ENCODE results near the gene ADD3.
"Not testable (repeated sequence)": the region's sequence is repeated elsewhere in the genome, so short reads cannot be mapped to it uniquely, and the experiment has no call there.

ADD3 gene

DNA sequence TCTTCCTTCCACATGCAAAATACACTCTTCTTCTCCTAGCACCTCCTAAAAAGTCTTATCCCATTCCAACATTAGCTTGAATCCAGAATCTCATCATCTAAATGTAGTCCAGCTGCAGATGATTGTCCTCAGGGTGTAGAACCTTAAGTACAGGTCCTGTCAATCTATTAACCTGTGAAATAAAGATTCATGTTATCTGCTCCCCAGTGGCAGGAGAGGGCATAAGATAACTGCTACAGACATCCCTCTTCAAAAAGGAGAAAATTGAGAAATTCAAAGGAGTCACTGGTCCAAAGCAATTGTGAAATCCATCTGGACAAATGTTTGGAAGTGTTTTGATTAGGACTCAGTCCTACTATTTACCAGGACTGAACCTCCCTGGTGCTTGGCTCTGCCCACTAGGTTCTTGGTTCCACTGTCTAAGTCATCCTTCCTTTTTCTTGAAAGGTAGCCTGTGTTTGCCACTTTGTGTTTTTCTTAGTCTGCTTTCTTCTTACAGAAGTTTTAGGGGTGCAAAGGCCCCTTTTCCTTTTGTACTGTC is 96.2 kb downstream of the ADD3 start:
- DNase-seq (ENCODE audit: low read depth) = no peak

DNA sequence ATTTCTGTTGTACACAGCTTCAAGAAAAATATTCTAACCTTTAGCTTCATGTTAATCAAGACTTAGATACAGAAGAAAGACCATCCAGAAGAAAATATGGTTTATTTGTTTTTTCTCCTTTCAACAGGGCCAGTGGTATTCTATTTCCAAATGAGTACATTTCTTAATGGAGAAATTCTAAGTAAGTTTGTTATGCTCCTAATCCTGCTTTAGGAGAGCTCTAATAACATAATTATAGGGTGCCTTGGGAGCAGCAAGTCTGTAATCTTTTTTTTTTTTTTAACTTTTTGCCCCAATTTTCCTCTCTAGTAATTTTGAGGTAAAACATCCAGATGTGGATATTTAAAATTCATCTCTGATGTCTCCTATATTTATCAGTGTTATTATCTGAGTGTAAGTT is 98.1 kb downstream of the ADD3 start:
- DNase-seq (ENCODE audit: low read depth) = no peak

DNA sequence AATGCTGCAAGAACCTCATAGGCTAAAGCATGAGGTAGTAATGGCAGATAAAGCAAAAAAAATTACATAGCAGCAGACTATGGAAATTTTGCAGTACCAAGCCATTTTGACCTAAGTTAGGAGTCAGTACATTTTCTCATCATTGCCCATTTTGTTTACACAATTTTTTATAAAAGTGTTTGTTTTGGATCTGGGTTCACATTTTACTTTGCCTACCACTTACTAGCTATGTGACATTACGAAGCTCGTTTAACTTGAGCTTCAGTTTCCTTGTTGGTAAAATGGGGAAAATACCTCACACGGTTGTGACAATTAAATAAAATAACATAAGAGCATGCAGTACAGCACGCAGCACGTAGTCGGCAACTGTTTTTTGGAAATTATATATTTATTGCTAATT is 99.6 kb downstream of the ADD3 start:
- DNase-seq (ENCODE audit: low read depth) = no peak

- DNase-seq (ENCODE audit: low read depth) = no peak
These were observed 100.1 kb downstream of the ADD3 start for GRCh38 chr10:110107887-110108286.

GRCh38 chr10:110109511-110109910 is 101.7 kb downstream of the ADD3 start:
- no peak for DNase-seq (ENCODE audit: low read depth)

GRCh38 chr10:110110338-110110737 is 102.6 kb downstream of the ADD3 start:
- no peak for DNase-seq (ENCODE audit: low read depth)

GRCh38 chr10:110113670-110114337 is 106.0 kb downstream of the ADD3 start:
- no peak for DNase-seq (ENCODE audit: low read depth)

GRCh38 chr10:110114668-110115067 is 106.9 kb downstream of the ADD3 start:
- DNase-seq (ENCODE audit: low read depth) = not testable (repeated sequence)

DNA sequence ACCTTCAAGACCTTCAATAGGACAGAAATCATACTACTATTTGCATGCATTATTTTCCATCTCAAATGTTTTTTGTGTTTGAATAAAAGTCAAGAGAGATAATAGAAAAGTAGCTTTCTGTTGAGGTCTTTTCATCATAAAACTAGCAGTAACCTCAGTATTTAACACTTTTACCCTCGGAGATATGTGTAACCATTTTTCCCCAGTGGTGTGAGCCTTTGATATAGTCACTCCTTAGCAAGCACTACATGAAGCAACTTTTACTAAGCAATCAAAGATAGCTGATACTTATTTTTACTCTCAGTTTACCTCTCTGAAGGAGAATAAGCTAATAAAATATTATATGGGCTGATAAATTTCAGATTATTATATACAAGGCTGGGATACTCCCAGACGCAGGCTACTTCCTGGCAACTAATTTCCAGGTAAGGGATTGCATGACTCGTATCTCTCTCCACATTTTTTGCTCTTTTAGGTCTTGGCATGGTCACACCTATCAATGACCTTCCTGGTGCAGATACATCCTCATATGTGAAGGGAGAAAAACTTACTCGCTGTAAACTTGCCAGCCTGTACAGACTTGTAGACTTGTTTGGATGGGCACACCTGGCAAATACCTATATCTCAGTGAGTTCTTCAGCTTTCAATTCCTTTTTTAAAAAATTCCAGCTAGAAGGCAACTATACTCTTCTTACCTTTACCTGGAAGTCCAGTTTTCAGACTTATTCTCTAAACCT is 108.2 kb downstream of the ADD3 start:
- DNase-seq (ENCODE audit: low read depth) = no peak

DNA sequence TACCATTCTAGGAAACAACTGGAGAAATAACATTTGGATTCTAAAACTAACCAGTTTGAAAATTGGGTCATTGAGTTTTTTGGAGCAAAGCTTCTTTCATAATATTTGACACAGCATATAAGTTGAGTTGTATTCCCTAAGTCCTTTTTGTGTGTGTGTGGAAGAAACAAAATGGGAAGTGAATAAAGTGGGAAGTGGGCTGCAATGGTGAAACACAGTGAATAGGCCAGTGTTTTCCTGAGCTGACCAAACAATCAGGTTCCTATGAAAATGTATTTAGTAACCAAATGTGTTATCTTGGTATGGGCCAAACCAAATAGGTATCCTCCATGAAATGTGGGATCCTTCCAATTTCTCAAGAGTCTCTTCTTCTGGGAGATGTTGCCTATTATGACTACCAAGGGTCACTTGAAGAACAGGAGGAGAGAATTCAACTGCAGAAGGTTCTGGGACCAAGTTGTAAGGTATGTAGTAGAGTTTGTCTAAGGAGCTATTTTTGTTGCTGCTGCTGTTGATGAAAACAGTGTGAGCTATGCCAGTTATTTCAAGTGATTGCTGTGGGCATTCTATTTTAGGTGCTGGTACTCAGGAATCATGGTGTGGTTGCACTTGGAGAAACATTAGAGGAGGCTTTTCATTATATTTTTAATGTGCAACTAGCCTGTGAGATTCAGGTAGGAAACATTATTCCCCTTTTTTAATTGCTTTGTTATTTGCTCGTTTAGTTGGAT is 111.3 kb downstream of the ADD3 start:
- no peak for DNase-seq (ENCODE audit: low read depth)

DNA sequence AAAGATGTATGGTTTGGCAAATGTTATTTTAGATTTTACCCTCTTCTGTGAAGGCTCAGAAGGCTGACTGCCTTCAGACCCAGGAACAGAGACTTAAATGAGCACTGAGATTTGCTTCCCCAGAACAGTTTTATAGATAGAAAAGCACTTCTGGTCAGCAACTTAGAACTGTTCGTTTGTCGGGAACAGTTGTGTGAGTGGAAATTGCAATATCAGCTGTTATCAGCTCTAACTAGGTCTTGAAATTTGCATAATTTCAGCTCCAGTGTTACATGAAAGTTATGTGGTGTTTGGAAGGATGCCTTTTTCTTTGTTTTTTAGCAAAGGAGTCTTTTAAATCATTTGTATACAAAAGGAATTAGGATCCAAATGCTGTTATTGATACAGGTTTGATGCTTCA is 115.8 kb downstream of the ADD3 start:
- DNase-seq (ENCODE audit: low read depth) = no peak

DNA sequence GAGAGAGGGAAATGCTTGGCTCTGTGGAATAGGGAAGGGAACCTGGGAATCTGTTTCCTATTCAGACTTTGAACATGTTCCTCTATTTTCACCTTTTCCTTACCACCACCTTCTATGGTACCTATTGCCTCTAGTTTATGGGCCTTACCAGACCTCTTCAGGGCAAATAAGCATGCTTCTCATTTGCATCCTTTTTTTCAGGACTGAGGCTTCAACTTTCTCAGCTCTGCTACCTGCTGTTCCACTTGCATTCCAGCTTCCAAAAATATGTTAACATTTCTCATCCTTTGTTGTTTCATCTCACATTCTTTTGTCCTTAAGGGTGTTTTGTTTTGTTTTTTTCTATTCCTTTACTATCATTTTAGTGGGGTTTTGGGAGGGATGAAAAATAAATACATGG is 121.7 kb downstream of the ADD3 start:
- DNase-seq (ENCODE audit: low read depth) = no peak

DNA sequence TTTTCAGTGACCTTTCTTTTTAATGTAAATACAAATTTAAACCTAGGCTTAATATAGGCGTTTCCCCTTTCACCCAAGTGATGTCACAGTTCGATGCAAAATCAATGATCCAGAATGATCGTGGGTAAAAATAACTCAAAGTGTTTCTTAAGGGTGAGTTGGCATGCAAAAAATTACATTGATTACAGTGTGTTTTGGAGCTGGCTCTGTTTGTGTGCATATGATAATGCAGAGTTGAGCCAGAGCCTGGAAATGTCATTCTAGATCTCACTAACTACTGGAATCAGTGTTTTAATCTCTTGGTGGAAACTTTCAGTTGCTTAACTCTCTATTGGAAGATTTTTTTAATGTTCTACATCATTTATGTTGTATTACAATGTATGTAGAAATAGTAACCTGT is 127.1 kb downstream of the ADD3 start:
- DNase-seq (ENCODE audit: low read depth) = no peak

- DNase-seq (ENCODE audit: low read depth) = not testable (repeated sequence)
These were observed 128.1 kb downstream of the ADD3 start for GRCh38 chr10:110135836-110136235.

GRCh38 chr10:110137142-110137545 is 129.4 kb downstream of the ADD3 start:
- peak; percentile 79 for DNase-seq (ENCODE audit: low read depth)

- DNase-seq (ENCODE audit: low read depth) = peak; percentile 64
These were observed 130.5 kb downstream of the ADD3 start for GRCh38 chr10:110138197-110138812.

GRCh38 chr10:110141185-110141584 is 133.4 kb downstream of the ADD3 start:
- peak; percentile 69 for DNase-seq (ENCODE audit: low read depth)

DNA sequence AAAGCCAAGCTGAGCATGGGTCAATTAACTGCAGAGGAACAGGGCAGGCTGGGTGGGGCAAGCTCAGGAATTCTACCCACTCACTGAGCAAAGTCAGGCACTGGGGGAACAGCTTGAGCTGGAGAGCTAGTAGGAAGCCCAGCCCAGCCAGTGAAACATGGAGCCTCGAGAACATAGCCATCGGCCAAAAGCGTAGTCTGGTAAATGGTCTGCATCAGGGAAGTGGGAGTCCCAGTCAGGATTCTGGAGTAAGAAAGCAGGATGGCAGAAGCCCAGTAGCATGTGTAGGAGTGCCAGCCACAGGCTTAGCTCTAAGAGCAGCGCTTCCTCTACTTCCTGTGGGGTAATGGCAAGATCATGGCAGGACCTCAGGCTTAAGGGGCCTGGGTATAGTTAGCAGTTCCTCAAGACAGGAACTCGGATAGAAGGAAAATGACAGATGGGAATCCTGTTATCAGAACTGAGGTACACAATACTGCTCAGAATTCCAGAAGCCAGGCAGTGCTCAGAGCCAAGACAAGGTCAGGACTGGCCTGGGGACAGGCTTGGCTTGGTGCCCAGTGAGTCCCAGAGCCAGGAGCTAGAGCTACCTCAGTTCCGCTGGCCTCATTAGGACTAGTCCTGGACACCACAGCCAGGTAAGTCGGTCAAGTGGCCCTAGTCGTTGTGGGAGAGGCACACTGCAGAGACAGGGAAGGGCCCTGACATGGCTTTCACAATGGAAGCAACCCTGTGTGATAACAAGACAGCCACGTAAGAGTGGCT is 134.3 kb downstream of the ADD3 start:
- no peak for DNase-seq (ENCODE audit: low read depth)

GRCh38 chr10:110142965-110143364 is 135.2 kb downstream of the ADD3 start:
- no peak for DNase-seq (ENCODE audit: low read depth)

DNA sequence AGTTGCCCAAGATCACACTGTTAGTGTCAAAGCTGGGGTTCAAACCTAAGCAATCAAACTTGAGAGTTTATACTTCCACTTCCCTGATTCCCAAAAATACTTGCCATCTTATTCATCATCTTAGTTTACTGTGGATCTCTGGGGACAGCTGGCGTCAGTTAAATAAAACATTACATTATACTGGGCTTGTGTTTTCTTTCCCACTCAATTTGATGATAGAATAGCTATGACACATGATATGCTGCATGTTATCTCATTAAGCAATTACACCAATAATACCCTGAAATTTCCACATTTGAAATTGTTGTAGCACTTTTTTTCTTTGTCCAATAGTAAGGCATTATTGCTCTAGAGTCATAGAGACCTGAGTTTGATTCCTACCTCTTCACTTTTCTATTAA is 136.7 kb downstream of the ADD3 start:
- no peak for DNase-seq (ENCODE audit: low read depth)

GRCh38 chr10:110147961-110148360 is 140.2 kb downstream of the ADD3 start:
- DNase-seq (ENCODE audit: low read depth) = no peak

DNA sequence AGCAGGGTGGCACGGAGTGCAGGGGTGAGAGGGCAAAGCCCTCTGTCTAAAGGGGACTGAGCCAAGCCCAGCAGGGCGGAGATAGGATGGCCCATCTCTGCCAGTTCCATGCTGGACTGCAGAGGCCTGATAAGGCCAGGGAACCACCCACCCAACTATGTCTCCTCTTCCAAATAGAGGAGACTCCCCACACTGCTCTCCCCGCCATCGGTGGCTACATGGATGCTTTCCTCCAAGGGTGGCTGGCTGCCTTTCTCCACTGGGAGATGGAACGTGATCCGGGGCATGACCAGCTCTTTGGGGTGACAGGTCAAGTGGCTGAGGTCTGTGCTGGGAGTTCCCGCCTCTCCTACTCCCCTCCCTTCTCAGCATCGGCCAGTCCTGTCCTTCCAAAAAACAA is 141.5 kb downstream of the ADD3 start:
- no peak for DNase-seq (ENCODE audit: low read depth)
